Ovary (tissue), 9 donors: ENCODE results near the gene TNFRSF25. TPM values are rescaled to one million over a fixed set of nuclear protein-coding genes. Genes with fewer than 3 reads are reported as not detected.

Source experiments
- DNase-seq, 5 donors: peaks; one replicate each; pipeline ENCODE4 v3.0.0-alpha.2; 2019 to 2020
- H3K27ac ChIP-seq, 2 donors: fragments of 200-600 bp; one replicate each; pipeline versions ENCODE4 v1.5.1 to v1.8.0; 2019 to 2022
- H3K27me3 ChIP-seq: fragments of 200-600 bp; one replicate; pipeline ENCODE4 v1.8.0; 2022
- H3K36me3 ChIP-seq: fragments of 200-600 bp; sonication (generic); one replicate; pipeline ENCODE4 v1.5.1; 2019
- H3K4me1 ChIP-seq: one replicate; pipeline ENCODE4 v1.8.1; 2013; ENCODE audit warnings: mild to moderate bottlenecking, moderate library complexity; ENCODE audit not compliant: insufficient read depth
- H3K4me3 ChIP-seq: fragments of 200-600 bp; sonication (generic); one replicate; pipeline ENCODE4 v1.5.1; 2017
- H3K9me3 ChIP-seq, 2 donors: fragments of 200-600 bp in 1 of 2; sonication (generic) in 1 of 2; one replicate each; pipeline versions ENCODE4 v1.5.1 to v1.8.1; 2013 to 2019; ENCODE audit warnings: mild to moderate bottlenecking in 1 of 2, moderate library complexity in 1 of 2
- CTCF ChIP-seq, 3 donors: fragments of 450-650 bp in 2 of 3; fragments of 200-600 bp in 1 of 3; IDR thresholded peaks; one replicate each; pipeline versions ENCODE4 v1.5.1 to v1.8.0; 2016 to 2022; ENCODE audit warnings: antibody characterized with exemption in 3 of 3, mild to moderate bottlenecking in 1 of 3
- EP300 ChIP-seq: sonication (generic); formaldehyde crosslinking; IDR thresholded peaks from one replicate; pipeline ENCODE4 v1.6.1; 2017; ENCODE audit warnings: antibody characterized with exemption
- POLR2A ChIP-seq: fragments of 450-650 bp; IDR thresholded peaks from one replicate; pipeline ENCODE4 v1.6.1; 2017; ENCODE audit warnings: antibody characterized with exemption, mild to moderate bottlenecking, moderate library complexity
- WGBS, 3 donors: extraction: QIAGEN DNeasy Blood & Tissue Kit in 1 of 3; methylation state at CpG; one replicate each; pipeline versions ENCODE4 v1.1.5 to v1.1.7; 2013 to 2017; 5-methylcytosine and 5-hydroxymethylcytosine counted together
- intact Hi-C, 4 donors: fragments of 100-400 bp; cut with DNase I; formaldehyde crosslinking; loops; one replicate each; pipeline versions ENCODE4 v1.11.0 to v1.15.1; 2022 to 2023
- polyA plus RNA-seq, 2 donors: library from polyadenylated mRNA; stranded (reverse); fragments of 200-250 nt in 1 of 2; fragments of 350-450 nt in 1 of 2; fragmentation: Illumina TruSeq in 1 of 2; extraction: RNeasy Lipid Tissue Mini Kit (QIAGEN cat#74804) in 1 of 2; gene quantifications; one replicate each; pipeline ENCODE4 v1.2.3, GENCODE V29; 2013 to 2014
- total RNA-seq, 7 donors: library from RNA; depleted of rRNA in 2 of 7; stranded (reverse); fragments of >200 nt in 2 of 7; fragmentation: NEBNext Ultra II Directional in 3 of 7; extraction: Animal tissue kit (Norgen Biotek cat#: 25700) in 3 of 7; gene quantifications; one replicate each; pipeline versions ENCODE4 v1.1.0 to v1.2.4, GENCODE V29; 2016 to 2023
- donor health status: DM: no; HTN: no; CAD: no; lungs with moderate emphysema.
- donor health status: DM: no; HTN: no; CAD: no.
- donor health status: Bipolar disorder and iron deficiency.
- donor health status: DM: yes; HTN: yes; CAD: no.
- donor health status: DM: no; HTN: no; CAD: no.
- donor health status: DM: yes; HTN: yes; CAD: no.

The TNFRSF25 gene
- total and polyA plus RNA-seq, 9 donors, result 1.7 to 13.1 (median 7.7) TPM

GRCh38 chr1:6474815-6475282 lies 8.9 kb upstream of the TNFRSF25 start:
- TF ChIP-seq POLR2A, result no peak
- no peak for TF ChIP-seq EP300
- no peak for TF ChIP-seq CTCF (IDR thresholded peaks at IDR 0.05)
- Histone ChIP-seq H3K4me1 (no peaks in the 10 kb centered on the region), H3K36me3 (no peaks in the 10 kb centered on the region), H3K27me3 (no peaks in the 10 kb centered on the region), H3K27ac (no peak overlapping the region), H3K9me3 (no peaks in the 10 kb centered on the region), H3K4me3 (no peak overlapping the region)
- no peak for DNase-seq
- intact Hi-C loops, result no loop called here
- WGBS, 3 donors, result 85 to 94% (median 87%) methylated on average over 12 to 13 of the region's 13 CpGs

- Histone ChIP-seq H3K27ac (no peak overlapping the region), H3K9me3 (no peaks in the 10 kb centered on the region), H3K4me1 (no peaks in the 10 kb centered on the region), H3K36me3 (no peaks in the 10 kb centered on the region), H3K27me3 (no peaks in the 10 kb centered on the region), H3K4me3 (no peak overlapping the region)
- TF ChIP-seq CTCF (IDR thresholded peaks at IDR 0.05) (no peak), POLR2A (no peak), EP300 (no peak)
- 80 to 83% (median 82%) methylated on average over 22 to 33 of the region's 33 CpGs for WGBS, 3 donors
- intact Hi-C loops, result no loop called here
- DNase-seq, result no peak
Measured at GRCh38 chr1:6473974-6474814, 8.2 kb upstream of the TNFRSF25 start.

GRCh38 chr1:6473156-6473555 lies 7.2 kb upstream of the TNFRSF25 start:
- H3K4me3 ChIP-seq, result no peak overlapping the region
- intact Hi-C loops, result no loop called here
- no peak for TF ChIP-seq POLR2A
- no peak for TF ChIP-seq EP300
- TF ChIP-seq CTCF (IDR thresholded peaks at IDR 0.05), result no peak
- H3K4me1 ChIP-seq, result no peaks in the 10 kb centered on the region
- 86 to 95% (median 88%) methylated on average over 12 to 18 of the region's 18 CpGs for WGBS, 3 donors
- no peaks in the 10 kb centered on the region for H3K36me3 ChIP-seq
- no peak overlapping the region for H3K27ac ChIP-seq
- no peak for DNase-seq
- no peaks in the 10 kb centered on the region for H3K27me3 ChIP-seq
- no peaks in the 10 kb centered on the region for H3K9me3 ChIP-seq

- no peak for DNase-seq
- no peaks in the 10 kb centered on the region for H3K36me3 ChIP-seq
- 81 to 84% (median 82%) methylated on average over 10 of the region's 10 CpGs for WGBS, 3 donors
- no peaks in the 10 kb centered on the region for H3K27me3 ChIP-seq
- no peak overlapping the region for H3K4me3 ChIP-seq
- no peaks in the 10 kb centered on the region for H3K9me3 ChIP-seq
- no peak overlapping the region for H3K27ac ChIP-seq
- no peaks in the 10 kb centered on the region for H3K4me1 ChIP-seq
- TF ChIP-seq CTCF (IDR thresholded peaks at IDR 0.05) (no peak), EP300 (no peak), POLR2A (no peak)
- intact Hi-C loops, result no loop called here
Measured at GRCh38 chr1:6472391-6472790, 6.4 kb upstream of the TNFRSF25 start.
